ENCODE results near the gene TSSC4.

- TF ChIP-seq POLR2A (IDR thresholded peaks at IDR 0.05) (no peak), CTCF (IDR thresholded peaks at IDR 0.05) (no peak), EP300 (IDR thresholded peaks at IDR 0.05) (no peak), POLR2AphosphoS5 (IDR thresholded peaks at IDR 0.05) (no peak)
Measured at GRCh38 chr11:2398664-2399355, 1.7 kb upstream of the TSSC4 start.

Data from stomach (tissue), 4 donors.